Skeletal muscle satellite cell (primary cell): ENCODE data around the gene PHYHD1. TPM values are rescaled to one million over a fixed set of nuclear protein-coding genes. Genes with fewer than 3 reads are reported as not detected.
A peak's percentile ranks its signal among the peaks of the same experiment; 100 is the strongest.

ENCODE experiments used
- H3K27me3 ChIP-seq: 2 replicates; pipeline ENCODE4 v1.7.0; 2013; ENCODE audit warnings: low read length; ENCODE audit not compliant: control insufficient read depth, insufficient read depth
- H3K36me3 ChIP-seq: 2 replicates; pipeline ENCODE4 v1.7.0; 2013; ENCODE audit warnings: mild to moderate bottlenecking, control low read depth, low read length; ENCODE audit not compliant: insufficient read depth
- H3K4me1 ChIP-seq: 2 replicates; pipeline ENCODE4 v1.7.0; 2013; ENCODE audit warnings: low read length; ENCODE audit not compliant: control insufficient read depth, insufficient read depth
- H3K4me2 ChIP-seq: 2 replicates; pipeline ENCODE4 v1.7.0; 2013; ENCODE audit warnings: mild to moderate bottlenecking, low read length
- H3K4me3 ChIP-seq: 2 replicates; pipeline ENCODE4 v1.7.0; 2013; ENCODE audit warnings: low read length
- H3K9ac ChIP-seq: 2 replicates; pipeline ENCODE4 v1.7.0; 2013; ENCODE audit warnings: mild to moderate bottlenecking, low read depth, low read length, moderate library complexity
- H3K9me3 ChIP-seq: replicated peaks from 2 replicates; pipeline ENCODE4 v1.7.0; 2013; ENCODE audit warnings: mild to moderate bottlenecking, control low read depth, low read length
- total RNA-seq: library from RNA; depleted of rRNA; stranded (reverse); fragments of >200 nt; gene quantifications from 2 replicates; pipeline ENCODE4 v1.2.3, GENCODE V29; 2012; rRNA removed

Gene PHYHD1
- total RNA-seq, result 4.8 and 7.9 TPM in 2 replicates

- peaks cover 60% of the 10 kb centered on the region for H3K4me1 ChIP-seq
- H3K4me2 ChIP-seq, result peak within 1 kb of the TSS; percentile 33
- H3K9ac ChIP-seq, result peak within 1 kb of the TSS; percentile 59
- H3K4me3 ChIP-seq, result peak within 1 kb of the TSS; percentile 57
- no peaks in the 10 kb centered on the region for H3K9me3 ChIP-seq
- H3K36me3 ChIP-seq, result peaks cover 32% of the 10 kb centered on the region
- H3K27me3 ChIP-seq, result no peaks in the 10 kb centered on the region
These were observed at the start of gene PHYHD1 for GRCh38 chr9:128920381-128921058. Gene PHYHD1, plus strand, starts transcription at chr9:128920982. Its CDS starts 1,342 bp downstream, at chr9:128922324.

GRCh38 chr9:128877852-128878251 is 42.9 kb upstream of the PHYHD1 start:
- H3K36me3 ChIP-seq, result no peaks in the 10 kb centered on the region
- no peak overlapping the region for H3K9ac ChIP-seq
- peaks cover 17% of the 10 kb centered on the region for H3K4me1 ChIP-seq
- H3K27me3 ChIP-seq, result no peaks in the 10 kb centered on the region
- H3K4me3 ChIP-seq, result no peak overlapping the region
- H3K4me2 ChIP-seq, result no peak overlapping the region
- no peaks in the 10 kb centered on the region for H3K9me3 ChIP-seq

- peaks cover 27% of the 10 kb centered on the region for H3K36me3 ChIP-seq
- no peaks in the 10 kb centered on the region for H3K9me3 ChIP-seq
- H3K27me3 ChIP-seq, result no peaks in the 10 kb centered on the region
- peak within 1 kb of the TSS; percentile 92 for H3K4me2 ChIP-seq
- peak within 1 kb of the TSS; percentile 96 for H3K4me3 ChIP-seq
- H3K9ac ChIP-seq, result peak within 1 kb of the TSS; percentile 87
- peaks cover 41% of the 10 kb centered on the region for H3K4me1 ChIP-seq
These were observed 38.7 kb upstream of the PHYHD1 start, which contains the start of the genes KYAT1 and LRRC8A for GRCh38 chr9:128881884-128882676. Gene KYAT1, minus strand, starts transcription at chr9:128881950. Its CDS starts 36,545 bp downstream, at chr9:128845405. Gene LRRC8A, plus strand, starts transcription at chr9:128882133. Its CDS starts 25,032 bp downstream, at chr9:128907165.

GRCh38 chr9:128882677-128883603 is 37.8 kb upstream of the PHYHD1 start:
- H3K36me3 ChIP-seq, result peaks cover 31% of the 10 kb centered on the region
- peak overlapping the region; percentile 92 for H3K4me2 ChIP-seq
- no peaks in the 10 kb centered on the region for H3K9me3 ChIP-seq
- H3K27me3 ChIP-seq, result no peaks in the 10 kb centered on the region
- peak overlapping the region; percentile 96 for H3K4me3 ChIP-seq
- H3K4me1 ChIP-seq, result peaks cover 46% of the 10 kb centered on the region
- H3K9ac ChIP-seq, result peak overlapping the region; percentile 87

GRCh38 chr9:128884164-128884563 is 36.6 kb upstream of the PHYHD1 start:
- Histone ChIP-seq H3K36me3 (peaks cover 42% of the 10 kb centered on the region), H3K4me1 (peaks cover 52% of the 10 kb centered on the region), H3K27me3 (no peaks in the 10 kb centered on the region), H3K4me2 (peak overlapping the region; percentile 92), H3K4me3 (peak overlapping the region; percentile 96), H3K9ac (peak overlapping the region; percentile 87), H3K9me3 (no peaks in the 10 kb centered on the region)

GRCh38 chr9:128885376-128885775 is 35.4 kb upstream of the PHYHD1 start:
- H3K4me1 ChIP-seq, result peaks cover 57% of the 10 kb centered on the region
- no peak overlapping the region for H3K9ac ChIP-seq
- H3K4me2 ChIP-seq, result peak overlapping the region; percentile 38
- H3K4me3 ChIP-seq, result no peak overlapping the region
- no peaks in the 10 kb centered on the region for H3K9me3 ChIP-seq
- H3K27me3 ChIP-seq, result no peaks in the 10 kb centered on the region
- H3K36me3 ChIP-seq, result peaks cover 48% of the 10 kb centered on the region

- Histone ChIP-seq H3K9me3 (no peaks in the 10 kb centered on the region), H3K36me3 (peaks cover 52% of the 10 kb centered on the region), H3K27me3 (no peaks in the 10 kb centered on the region), H3K9ac (no peak overlapping the region), H3K4me2 (no peak overlapping the region), H3K4me1 (peaks cover 58% of the 10 kb centered on the region), H3K4me3 (no peak overlapping the region)
These were observed 35.0 kb upstream of the PHYHD1 start for GRCh38 chr9:128885798-128886197.

GRCh38 chr9:128886211-128886891 is 34.4 kb upstream of the PHYHD1 start:
- no peaks in the 10 kb centered on the region for H3K27me3 ChIP-seq
- H3K4me3 ChIP-seq, result no peak overlapping the region
- no peak overlapping the region for H3K4me2 ChIP-seq
- no peaks in the 10 kb centered on the region for H3K9me3 ChIP-seq
- peaks cover 53% of the 10 kb centered on the region for H3K36me3 ChIP-seq
- H3K9ac ChIP-seq, result no peak overlapping the region
- H3K4me1 ChIP-seq, result peaks cover 60% of the 10 kb centered on the region

- Histone ChIP-seq H3K27me3 (no peaks in the 10 kb centered on the region), H3K36me3 (peaks cover 60% of the 10 kb centered on the region), H3K4me2 (no peak overlapping the region), H3K9ac (no peak overlapping the region), H3K4me3 (no peak overlapping the region), H3K9me3 (no peaks in the 10 kb centered on the region), H3K4me1 (peaks cover 67% of the 10 kb centered on the region)
These were observed 33.7 kb upstream of the PHYHD1 start for GRCh38 chr9:128887049-128887448.

GRCh38 chr9:128887914-128888350 is 32.9 kb upstream of the PHYHD1 start:
- peak overlapping the region; percentile 32 for H3K4me2 ChIP-seq
- H3K9ac ChIP-seq, result no peak overlapping the region
- peaks cover 75% of the 10 kb centered on the region for H3K4me1 ChIP-seq
- no peak overlapping the region for H3K4me3 ChIP-seq
- H3K9me3 ChIP-seq, result no peaks in the 10 kb centered on the region
- H3K36me3 ChIP-seq, result peaks cover 64% of the 10 kb centered on the region
- no peaks in the 10 kb centered on the region for H3K27me3 ChIP-seq
